ENCODE measurements around the gene PPP1R14B. TPM values are rescaled to one million over a fixed set of nuclear protein-coding genes. Genes with fewer than 3 reads are reported as not detected.
A peak's percentile ranks its signal among the peaks of the same experiment; 100 is the strongest.
"Not testable (repeated sequence)": the region's sequence is repeated elsewhere in the genome, so short reads cannot be mapped to it uniquely, and the experiment has no call there.

PPP1R14B gene
- total RNA-seq, 1 experiment from 2014 or later = 467 TPM

GRCh38 chr11:64250415-64251015 lies 3.8 kb upstream of the PPP1R14B start:
- Histone ChIP-seq H3K27ac (no peak overlapping the region), H3K4me1 (replicated peaks) (peaks cover 46% of the 10 kb centered on the region), H3K4me3 (peak overlapping the region; percentile 95), H3K36me3 (peaks cover 31% of the 10 kb centered on the region), H3K27me3 (replicated peaks) (no peaks in the 10 kb centered on the region), H3K9me3 (replicated peaks) (peaks cover 3% of the 10 kb centered on the region; the same call in 1 of the 2 replicates)
- DNase-seq (ENCODE audit: low read depth in 1 of 2, low spot score in 2 of 2) = no peak

GRCh38 chr11:64249563-64250414 lies 3.0 kb upstream of the PPP1R14B start:
- Histone ChIP-seq H3K4me1 (replicated peaks) (peaks cover 53% of the 10 kb centered on the region), H3K4me3 (no peak overlapping the region), H3K36me3 (peaks cover 31% of the 10 kb centered on the region), H3K27me3 (replicated peaks) (no peaks in the 10 kb centered on the region), H3K9me3 (replicated peaks) (peaks cover 3% of the 10 kb centered on the region; the same call in 1 of the 2 replicates), H3K27ac (no peak overlapping the region)
- no peak for DNase-seq (ENCODE audit: low read depth in 1 of 2, low spot score in 2 of 2)

- Histone ChIP-seq H3K36me3 (peaks cover 30% of the 10 kb centered on the region), H3K9me3 (replicated peaks) (peaks cover 3% of the 10 kb centered on the region; the same call in 1 of the 2 replicates), H3K27me3 (replicated peaks) (no peaks in the 10 kb centered on the region), H3K4me3 (no peak overlapping the region), H3K27ac (no peak overlapping the region), H3K4me1 (replicated peaks) (peaks cover 53% of the 10 kb centered on the region)
- no peak for DNase-seq (ENCODE audit: low read depth in 1 of 2, low spot score in 2 of 2)
Measured at GRCh38 chr11:64249038-64249437, 2.3 kb upstream of the PPP1R14B start.

GRCh38 chr11:64248578-64248977 lies 1.8 kb upstream of the PPP1R14B start:
- Histone ChIP-seq H3K36me3 (peaks cover 33% of the 10 kb centered on the region), H3K4me3 (no peak overlapping the region), H3K27me3 (replicated peaks) (no peaks in the 10 kb centered on the region), H3K9me3 (replicated peaks) (peaks cover 3% of the 10 kb centered on the region; the same call in 1 of the 2 replicates), H3K27ac (no peak overlapping the region), H3K4me1 (replicated peaks) (peaks cover 52% of the 10 kb centered on the region)
- DNase-seq (ENCODE audit: low read depth in 1 of 2, low spot score in 2 of 2) = no peak

GRCh38 chr11:64247729-64248531 lies 1.2 kb upstream of the PPP1R14B start:
- Histone ChIP-seq H3K4me1 (replicated peaks) (peaks cover 55% of the 10 kb centered on the region), H3K4me3 (peak overlapping the region; percentile 79), H3K27me3 (replicated peaks) (no peaks in the 10 kb centered on the region), H3K27ac (no peak overlapping the region), H3K36me3 (peaks cover 40% of the 10 kb centered on the region), H3K9me3 (replicated peaks) (peaks cover 3% of the 10 kb centered on the region; the same call in 1 of the 2 replicates)
- DNase-seq (ENCODE audit: low read depth in 1 of 2, low spot score in 2 of 2) = no peak

GRCh38 chr11:64246621-64246870 lies 197 bp downstream of the PPP1R14B start:
- H3K27me3 ChIP-seq (replicated peaks); DNase-seq (ENCODE audit: low read depth in 1 of 2, low spot score in 2 of 2); H3K9me3 ChIP-seq (replicated peaks): not testable (repeated sequence)
- peaks cover 56% of the 10 kb centered on the region for H3K4me1 ChIP-seq (replicated peaks)
- H3K4me3 ChIP-seq = peak overlapping the region; percentile 79
- peak overlapping the region; percentile 68; the same call in 1 of the 2 replicates for H3K27ac ChIP-seq
- peaks cover 45% of the 10 kb centered on the region for H3K36me3 ChIP-seq

GRCh38 chr11:64245797-64246620 lies 734 bp downstream of the PPP1R14B start:
- Histone ChIP-seq H3K9me3 (replicated peaks) (no peaks in the 10 kb centered on the region), H3K4me1 (replicated peaks) (peaks cover 52% of the 10 kb centered on the region), H3K27ac (peak overlapping the region; percentile 68), H3K27me3 (replicated peaks) (no peaks in the 10 kb centered on the region), H3K36me3 (peaks cover 44% of the 10 kb centered on the region), H3K4me3 (peak overlapping the region; percentile 79)
- peak; percentile 91 to 99 for DNase-seq (ENCODE audit: low read depth in 1 of 2, low spot score in 2 of 2)

GRCh38 chr11:64245401-64245796 lies 1.3 kb downstream of the PPP1R14B start:
- H3K9me3 ChIP-seq (replicated peaks) = no peaks in the 10 kb centered on the region
- H3K36me3 ChIP-seq = peaks cover 47% of the 10 kb centered on the region
- no peaks in the 10 kb centered on the region for H3K27me3 ChIP-seq (replicated peaks)
- peaks cover 50% of the 10 kb centered on the region for H3K4me1 ChIP-seq (replicated peaks)
- H3K27ac ChIP-seq = peak overlapping the region; percentile 68
- no peak for DNase-seq (ENCODE audit: low read depth in 1 of 2, low spot score in 2 of 2)
- peak overlapping the region; percentile 79 for H3K4me3 ChIP-seq

- Histone ChIP-seq H3K4me1 (replicated peaks) (peaks cover 54% of the 10 kb centered on the region), H3K9me3 (replicated peaks) (no peaks in the 10 kb centered on the region), H3K27me3 (replicated peaks) (no peaks in the 10 kb centered on the region), H3K27ac (no peak overlapping the region), H3K4me3 (peak overlapping the region; percentile 79), H3K36me3 (peaks cover 51% of the 10 kb centered on the region)
- DNase-seq (ENCODE audit: low read depth in 1 of 2, low spot score in 2 of 2) = no peak
Measured at GRCh38 chr11:64244966-64245365, 1.8 kb downstream of the PPP1R14B start.

GRCh38 chr11:64244107-64244506 lies 2.6 kb downstream of the PPP1R14B start:
- no peak for DNase-seq (ENCODE audit: low read depth in 1 of 2, low spot score in 2 of 2)
- Histone ChIP-seq H3K4me1 (replicated peaks) (peaks cover 55% of the 10 kb centered on the region), H3K36me3 (peaks cover 52% of the 10 kb centered on the region), H3K9me3 (replicated peaks) (no peaks in the 10 kb centered on the region), H3K27ac (no peak overlapping the region), H3K27me3 (replicated peaks) (no peaks in the 10 kb centered on the region), H3K4me3 (no peak overlapping the region)

- no peaks in the 10 kb centered on the region for H3K27me3 ChIP-seq (replicated peaks)
- H3K4me3 ChIP-seq = no peak overlapping the region
- no peak overlapping the region for H3K27ac ChIP-seq
Measured at GRCh38 chr11:64243236-64243854, 3.4 kb downstream of the PPP1R14B start.

GRCh38 chr11:64241491-64242374 lies 5.0 kb downstream of the PPP1R14B start:
- H3K27me3 ChIP-seq (replicated peaks) = no peaks in the 10 kb centered on the region
- peak overlapping the region; percentile 12; the same call in 1 of the 2 replicates for H3K27ac ChIP-seq
- H3K36me3 ChIP-seq = peaks cover 64% of the 10 kb centered on the region
- H3K9me3 ChIP-seq (replicated peaks) = no peaks in the 10 kb centered on the region
- peak overlapping the region; percentile 74 for H3K4me3 ChIP-seq
- DNase-seq (ENCODE audit: low read depth in 1 of 2, low spot score in 2 of 2) = peak in 1 of 2 experiments; percentile 76
- peaks cover 42% of the 10 kb centered on the region for H3K4me1 ChIP-seq (replicated peaks)

More at GRCh38 chr11:64243236-64243854, 3.4 kb downstream of the PPP1R14B start:
- Histone ChIP-seq H3K9me3 (replicated peaks) (no peaks in the 10 kb centered on the region), H3K36me3 (peaks cover 57% of the 10 kb centered on the region), H3K4me1 (replicated peaks) (peaks cover 55% of the 10 kb centered on the region)
- DNase-seq (ENCODE audit: low read depth in 1 of 2, low spot score in 2 of 2) = no peak

Data from SJSA1 (cell line).